ENCODE results near the gene GOLIM4. TPM values are rescaled to one million over a fixed set of nuclear protein-coding genes. Genes with fewer than 3 reads are reported as not detected.

Gene GOLIM4
- total RNA-seq, 3 donors from 2014 or later, result 2.3 to 4.0 (median 2.4) TPM

DNA sequence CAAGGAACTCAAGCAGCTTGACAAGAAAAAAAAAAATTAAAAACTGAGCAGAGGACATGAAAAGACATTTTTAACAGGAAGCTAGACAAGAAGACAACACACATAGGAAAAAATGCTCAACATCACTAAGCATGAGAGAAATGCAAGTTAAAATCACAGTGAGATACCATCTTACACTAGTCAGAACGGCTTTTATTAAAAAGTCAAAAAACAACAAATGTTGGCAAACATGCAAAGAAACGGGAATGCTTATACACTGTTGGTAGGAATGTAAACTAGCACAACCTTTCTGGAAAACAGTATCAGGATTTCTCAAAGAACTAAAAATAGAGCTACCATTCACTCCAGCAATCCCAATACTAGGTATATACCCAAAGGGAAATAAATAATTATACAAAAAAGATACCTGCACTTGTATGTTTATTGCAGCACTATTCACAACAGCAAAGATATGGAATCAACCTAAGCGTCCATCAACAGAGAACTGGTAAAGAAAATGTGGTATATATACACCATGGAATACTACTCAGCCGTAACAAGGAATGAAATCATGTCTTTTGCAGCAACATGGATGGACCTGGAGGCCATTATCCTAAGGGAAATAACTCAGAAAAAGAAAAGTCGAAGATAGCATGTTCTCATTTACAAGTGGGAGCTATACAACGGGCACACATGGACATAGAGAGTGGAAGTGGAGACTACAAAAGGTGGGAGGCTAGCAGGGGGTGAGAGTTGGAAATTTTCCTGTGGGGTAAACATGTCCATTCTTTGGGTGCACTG, 5.2 kb downstream of the GOLIM4 start:
- H3K27me3 Mint-ChIP-seq (ENCODE audit: low read depth), result peaks cover 24% of the 10 kb centered on the region
- no peaks in the 10 kb centered on the region for H3K9me3 Mint-ChIP-seq
- no peak overlapping the region for H3K4me3 Mint-ChIP-seq
- no peak for ATAC-seq
- H3K36me3 Mint-ChIP-seq (ENCODE audit: insufficient read depth), result no peaks in the 10 kb centered on the region
- H3K4me1 Mint-ChIP-seq (ENCODE audit: low read depth), result peaks cover 9% of the 10 kb centered on the region
- no peak for DNase-seq

DNA sequence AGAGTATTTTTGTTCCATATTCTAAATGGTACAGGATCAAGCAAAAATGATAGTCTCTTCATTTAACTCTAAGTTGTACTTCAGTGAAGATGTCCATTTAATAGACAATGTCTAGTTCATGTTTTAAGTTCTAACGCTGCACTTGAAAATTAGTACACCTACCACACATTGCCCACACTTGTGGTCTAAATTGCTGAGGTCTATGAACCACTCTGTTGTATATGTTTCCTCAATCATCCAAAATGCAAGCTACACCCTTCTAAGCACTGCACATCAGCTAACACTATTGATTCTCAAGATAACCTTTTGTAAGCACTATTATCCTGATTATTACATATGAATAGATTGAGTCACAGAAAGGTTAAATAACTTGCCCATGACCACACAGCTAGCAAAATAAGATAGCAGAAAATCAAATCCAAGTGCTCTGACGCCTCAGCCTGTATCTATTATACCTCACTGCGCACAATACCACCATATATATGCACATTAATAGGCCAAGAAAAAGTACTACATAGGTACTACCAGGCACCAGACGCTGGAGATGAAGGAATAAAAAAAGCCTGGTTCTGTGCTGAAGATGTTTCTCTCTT, 6.4 kb downstream of the GOLIM4 start:
- no peak for ATAC-seq

DNA sequence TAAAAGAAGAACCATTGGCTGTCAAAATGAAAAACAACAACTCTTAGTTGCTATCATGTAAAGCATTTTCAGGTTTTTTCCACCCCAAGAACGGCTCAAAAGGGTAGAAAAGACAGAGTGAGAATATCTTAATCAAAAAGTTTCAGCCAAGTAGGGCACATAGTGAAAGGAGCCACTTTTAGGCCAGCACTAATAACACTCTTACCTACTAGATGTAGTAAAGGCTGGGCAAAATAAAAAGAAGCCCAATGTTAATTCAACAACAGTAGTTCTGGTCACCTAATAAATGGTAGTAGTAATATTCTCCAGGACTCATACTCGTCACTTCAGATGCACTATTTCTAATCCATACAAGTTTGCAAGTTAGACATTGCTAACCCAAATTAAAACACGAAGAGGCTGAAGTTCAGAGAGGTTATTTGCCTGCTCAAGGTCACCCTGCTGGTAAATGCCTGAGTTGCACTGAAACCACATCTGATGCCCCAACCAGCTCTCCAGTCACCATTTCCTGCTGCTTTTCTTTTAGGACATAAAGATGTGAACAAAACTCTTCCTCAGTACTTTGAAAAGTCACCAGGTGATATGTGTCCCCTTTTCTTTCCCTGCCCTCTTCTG, 7.5 kb downstream of the GOLIM4 start:
- DNase-seq (no peak), ATAC-seq (no peak)
- no peaks in the 10 kb centered on the region for H3K9me3 Mint-ChIP-seq
- no peak overlapping the region for H3K4me3 Mint-ChIP-seq
- peaks cover 11% of the 10 kb centered on the region for H3K27me3 Mint-ChIP-seq (ENCODE audit: low read depth)
- H3K4me1 Mint-ChIP-seq (ENCODE audit: low read depth), result peaks cover 4% of the 10 kb centered on the region
- no peaks in the 10 kb centered on the region for H3K36me3 Mint-ChIP-seq (ENCODE audit: insufficient read depth)

More for the DNA sequence above, 6.4 kb downstream of the GOLIM4 start:
- Mint-ChIP-seq H3K9me3 (no peaks in the 10 kb centered on the region), H3K4me1 (ENCODE audit: low read depth) (peaks cover 4% of the 10 kb centered on the region), H3K36me3 (ENCODE audit: insufficient read depth) (no peaks in the 10 kb centered on the region), H3K4me3 (no peak overlapping the region), H3K27me3 (ENCODE audit: low read depth) (peaks cover 18% of the 10 kb centered on the region)
- no peak for DNase-seq

DNA sequence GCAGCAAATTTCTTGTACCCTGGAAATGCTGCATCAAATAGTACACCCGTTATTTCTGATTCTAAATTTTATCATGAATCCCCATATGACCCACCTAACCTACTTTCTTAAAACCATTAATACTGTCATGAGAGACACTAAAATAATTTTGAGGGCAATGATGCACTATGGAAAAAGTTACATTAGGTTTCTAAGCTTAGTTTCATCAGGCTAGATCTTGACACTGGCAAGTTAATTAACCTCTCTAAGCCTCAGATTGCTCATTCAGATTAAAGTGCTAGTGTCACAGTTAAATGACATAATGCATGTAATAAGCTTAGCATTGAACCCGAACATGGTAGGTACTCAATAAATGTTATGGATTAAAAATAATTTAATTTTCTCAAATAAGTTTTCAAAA, 8.2 kb downstream of the GOLIM4 start:
- Mint-ChIP-seq H3K27me3 (ENCODE audit: low read depth) (peaks cover 9% of the 10 kb centered on the region), H3K4me3 (no peak overlapping the region), H3K36me3 (ENCODE audit: insufficient read depth) (no peaks in the 10 kb centered on the region), H3K9me3 (no peaks in the 10 kb centered on the region), H3K4me1 (ENCODE audit: low read depth) (peaks cover 4% of the 10 kb centered on the region)
- DNase-seq (no peak), ATAC-seq (no peak)

DNA sequence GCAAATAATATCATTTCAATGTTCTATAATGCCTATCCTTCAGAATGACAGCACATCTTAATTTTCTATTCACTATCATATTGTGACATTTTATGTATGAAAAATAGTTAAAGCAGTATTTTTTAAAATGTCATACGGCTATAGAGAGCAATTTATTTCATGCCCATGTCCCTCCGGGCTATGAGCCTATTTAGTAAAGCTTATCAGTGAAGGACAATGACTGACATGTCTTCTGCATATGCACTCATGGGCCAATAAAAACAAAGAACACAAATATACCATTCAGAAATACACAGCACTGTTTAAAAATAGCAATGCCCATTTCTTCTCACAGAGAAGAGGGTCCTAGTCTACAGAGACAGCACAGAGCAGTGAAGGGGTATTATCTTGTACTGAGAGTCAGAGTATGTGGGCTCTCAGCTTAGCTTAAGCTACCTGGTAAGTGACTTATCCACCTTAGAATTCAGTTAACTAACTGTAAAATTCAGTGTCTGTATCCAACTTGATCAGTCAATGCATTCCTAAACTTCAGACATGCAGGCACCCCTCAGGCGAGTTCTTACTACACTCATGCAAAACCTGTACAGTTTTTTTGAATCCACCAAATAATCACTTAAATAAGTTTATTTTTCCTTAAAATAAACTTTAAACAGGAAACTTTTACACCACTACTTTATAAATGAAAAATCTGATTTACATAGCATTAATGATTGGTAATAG, 9.0 kb downstream of the GOLIM4 start:
- Mint-ChIP-seq H3K36me3 (ENCODE audit: insufficient read depth) (no peaks in the 10 kb centered on the region), H3K4me1 (ENCODE audit: low read depth) (peaks cover 4% of the 10 kb centered on the region), H3K4me3 (no peak overlapping the region), H3K9me3 (no peaks in the 10 kb centered on the region), H3K27me3 (ENCODE audit: low read depth) (peaks cover 8% of the 10 kb centered on the region)
- ATAC-seq (no peak), DNase-seq (no peak)

DNA sequence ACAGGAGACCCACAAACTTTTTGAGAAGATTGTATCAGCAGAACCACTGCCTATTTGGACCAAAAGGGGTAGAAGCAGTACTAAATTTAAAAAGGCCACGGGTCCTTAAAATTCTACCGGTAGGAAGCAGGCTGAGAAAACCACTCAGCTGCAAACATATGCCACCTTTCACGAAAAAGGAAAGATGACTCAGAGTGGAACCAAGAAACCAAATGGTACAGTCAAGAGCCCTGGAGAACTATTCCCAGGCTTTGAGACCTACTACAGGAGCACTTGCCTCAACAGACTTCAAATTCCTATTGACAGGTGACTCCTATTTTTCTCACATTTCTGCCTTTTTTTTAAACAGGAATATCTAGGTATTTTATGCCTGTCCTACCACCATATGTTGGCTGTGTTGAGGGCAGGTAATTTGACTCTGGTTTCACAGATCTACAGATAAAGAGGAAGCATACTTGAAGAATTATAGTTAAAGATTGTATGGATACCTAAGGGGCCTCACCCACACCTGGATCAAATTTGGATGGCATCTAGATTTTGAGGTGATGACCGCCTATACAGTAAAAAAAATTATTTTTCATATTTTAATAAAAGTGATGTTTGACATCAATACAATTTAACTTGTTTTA, 10.1 kb downstream of the GOLIM4 start:
- H3K36me3 Mint-ChIP-seq (ENCODE audit: insufficient read depth), result no peaks in the 10 kb centered on the region
- ATAC-seq (no peak), DNase-seq (no peak)
- H3K9me3 Mint-ChIP-seq, result no peaks in the 10 kb centered on the region
- no peak overlapping the region for H3K4me3 Mint-ChIP-seq
- H3K4me1 Mint-ChIP-seq (ENCODE audit: low read depth), result peaks cover 4% of the 10 kb centered on the region
- H3K27me3 Mint-ChIP-seq (ENCODE audit: low read depth), result peaks cover 4% of the 10 kb centered on the region

DNA sequence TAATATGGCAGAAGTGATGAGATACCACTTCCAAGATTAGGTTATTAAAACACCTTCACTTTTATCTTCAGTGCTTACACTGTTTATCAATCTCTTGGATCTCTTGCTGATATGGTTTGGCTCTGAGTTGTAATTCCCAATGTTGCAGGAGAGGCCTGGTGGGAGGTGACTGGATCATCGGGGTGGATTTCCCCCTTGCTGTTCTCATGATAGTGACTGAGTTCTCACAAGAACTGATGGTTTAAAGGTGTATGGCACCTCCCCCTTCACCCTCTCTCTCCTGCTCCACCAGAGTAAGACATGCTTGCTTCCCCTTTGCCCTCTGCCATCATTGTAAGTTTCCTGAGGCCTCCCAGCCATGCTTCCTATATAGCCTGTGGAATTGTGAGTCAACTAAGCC, 11.8 kb downstream of the GOLIM4 start:
- Mint-ChIP-seq H3K36me3 (ENCODE audit: insufficient read depth) (no peaks in the 10 kb centered on the region), H3K4me1 (ENCODE audit: low read depth) (peaks cover 4% of the 10 kb centered on the region), H3K9me3 (no peaks in the 10 kb centered on the region), H3K27me3 (ENCODE audit: low read depth) (no peaks in the 10 kb centered on the region), H3K4me3 (no peak overlapping the region)
- no peak for ATAC-seq
- DNase-seq, result no peak

DNA sequence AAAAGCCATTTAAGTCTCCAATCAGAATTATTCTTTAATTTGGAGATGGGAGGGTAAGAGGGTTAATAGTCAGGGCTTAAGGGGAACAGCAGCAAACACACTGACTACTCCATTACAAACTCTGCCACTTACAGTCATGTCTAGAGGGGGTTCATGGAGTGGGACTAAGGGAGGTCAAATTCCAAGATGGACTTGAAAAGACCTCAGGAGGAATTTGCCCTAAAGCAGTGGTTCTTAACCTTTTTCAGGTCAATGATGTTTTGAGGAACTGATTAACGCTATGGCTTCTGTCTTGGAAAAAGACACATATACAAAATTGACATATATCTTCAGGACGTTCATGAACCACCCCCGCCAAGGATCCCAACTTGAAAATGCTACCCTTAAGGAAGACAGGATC, 13.9 kb downstream of the GOLIM4 start:
- no peaks in the 10 kb centered on the region for H3K4me1 Mint-ChIP-seq (ENCODE audit: low read depth)
- no peaks in the 10 kb centered on the region for H3K27me3 Mint-ChIP-seq (ENCODE audit: low read depth)
- no peaks in the 10 kb centered on the region for H3K36me3 Mint-ChIP-seq (ENCODE audit: insufficient read depth)
- no peaks in the 10 kb centered on the region for H3K9me3 Mint-ChIP-seq
- H3K4me3 Mint-ChIP-seq, result no peak overlapping the region
- DNase-seq (no peak), ATAC-seq (no peak)

DNA sequence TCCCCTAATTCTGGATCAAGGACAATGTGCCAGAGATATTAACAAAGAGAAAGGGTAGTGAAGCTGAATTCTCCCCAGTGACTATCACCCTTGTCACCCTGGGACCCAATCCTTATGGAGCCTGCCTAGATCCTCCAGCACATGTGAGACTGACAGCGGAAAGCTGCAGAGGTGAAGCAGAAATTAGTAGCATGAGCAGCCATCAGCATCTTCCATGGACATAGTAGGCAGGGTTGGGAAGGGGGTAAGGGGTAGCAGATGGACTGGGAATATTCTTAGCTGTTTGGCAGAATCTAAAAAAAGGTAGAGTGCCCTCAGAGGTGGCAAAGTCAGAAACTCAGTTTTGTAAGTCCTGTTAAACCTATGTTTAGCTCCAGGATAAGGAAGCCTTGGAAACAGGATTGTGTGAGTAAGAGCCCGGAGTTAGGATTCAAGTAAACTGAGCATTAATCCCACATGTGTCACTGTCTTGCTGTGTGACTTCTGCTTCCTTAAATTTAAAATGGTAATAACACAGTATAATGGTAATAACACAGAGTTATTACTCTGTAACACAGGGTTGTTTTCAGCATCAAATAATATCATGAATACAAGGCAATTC, 14.5 kb downstream of the GOLIM4 start:
- H3K27me3 Mint-ChIP-seq (ENCODE audit: low read depth), result no peaks in the 10 kb centered on the region
- DNase-seq, result no peak
- no peak for ATAC-seq
- no peaks in the 10 kb centered on the region for H3K9me3 Mint-ChIP-seq
- H3K4me1 Mint-ChIP-seq (ENCODE audit: low read depth), result no peaks in the 10 kb centered on the region
- H3K4me3 Mint-ChIP-seq, result no peak overlapping the region
- no peaks in the 10 kb centered on the region for H3K36me3 Mint-ChIP-seq (ENCODE audit: insufficient read depth)

DNA sequence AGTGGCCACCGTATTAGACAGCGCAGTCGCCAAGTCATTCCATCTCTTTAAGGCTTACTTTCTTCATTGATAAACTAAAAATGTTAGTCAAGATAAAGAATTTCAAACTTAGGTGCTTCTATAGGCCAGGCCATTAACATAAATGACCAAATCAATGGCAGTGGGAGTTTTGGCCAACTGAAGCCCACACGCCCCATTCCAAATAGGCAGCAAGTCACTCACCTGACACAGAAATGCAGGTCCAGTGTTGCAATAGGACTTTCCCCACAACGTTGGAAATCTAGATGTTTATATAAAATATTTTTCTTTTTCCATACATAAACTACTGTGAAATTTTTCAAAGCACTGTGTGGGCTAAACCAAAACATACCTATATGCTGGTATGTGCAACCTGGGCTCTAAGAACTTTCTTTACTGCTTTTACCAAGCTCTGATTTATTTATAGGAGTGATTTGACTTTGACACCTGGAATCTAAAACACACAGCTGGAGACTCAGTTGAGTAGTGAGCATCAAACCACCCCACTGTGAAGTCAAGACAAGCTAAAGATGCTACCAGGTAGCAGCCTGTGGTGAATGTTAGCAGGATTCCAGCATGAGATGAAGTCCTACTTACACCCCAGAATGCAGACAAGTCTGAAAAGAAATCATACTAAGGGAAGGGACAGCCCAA, 15.1 kb downstream of the GOLIM4 start:
- DNase-seq, result no peak
- H3K4me3 Mint-ChIP-seq, result no peak overlapping the region
- H3K4me1 Mint-ChIP-seq (ENCODE audit: low read depth), result no peaks in the 10 kb centered on the region
- H3K27me3 Mint-ChIP-seq (ENCODE audit: low read depth), result no peaks in the 10 kb centered on the region
- H3K36me3 Mint-ChIP-seq (ENCODE audit: insufficient read depth), result no peaks in the 10 kb centered on the region
- ATAC-seq, result no peak
- H3K9me3 Mint-ChIP-seq, result no peaks in the 10 kb centered on the region

DNA sequence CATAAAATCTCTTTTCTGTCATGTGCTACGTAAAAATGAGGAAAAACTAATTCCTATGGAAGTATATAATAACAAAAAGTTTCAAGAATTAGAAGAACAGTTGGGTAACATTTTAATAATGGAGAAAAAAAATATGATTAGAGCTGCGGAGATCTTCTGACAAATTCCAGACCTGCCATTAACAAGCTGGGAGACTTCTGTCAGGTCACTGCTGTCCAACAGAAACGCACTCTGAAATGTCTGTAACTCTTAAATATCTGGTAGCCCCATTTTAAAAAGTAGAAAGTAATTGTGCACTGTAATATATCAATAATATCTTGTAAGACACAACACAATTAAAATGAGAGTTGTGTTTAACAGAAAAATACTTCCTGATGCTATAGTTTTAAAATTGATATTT, 15.7 kb downstream of the GOLIM4 start:
- Mint-ChIP-seq H3K36me3 (ENCODE audit: insufficient read depth) (no peaks in the 10 kb centered on the region), H3K9me3 (no peaks in the 10 kb centered on the region), H3K4me3 (no peak overlapping the region), H3K27me3 (ENCODE audit: low read depth) (no peaks in the 10 kb centered on the region), H3K4me1 (ENCODE audit: low read depth) (no peaks in the 10 kb centered on the region)
- DNase-seq (no peak), ATAC-seq (no peak)

DNA sequence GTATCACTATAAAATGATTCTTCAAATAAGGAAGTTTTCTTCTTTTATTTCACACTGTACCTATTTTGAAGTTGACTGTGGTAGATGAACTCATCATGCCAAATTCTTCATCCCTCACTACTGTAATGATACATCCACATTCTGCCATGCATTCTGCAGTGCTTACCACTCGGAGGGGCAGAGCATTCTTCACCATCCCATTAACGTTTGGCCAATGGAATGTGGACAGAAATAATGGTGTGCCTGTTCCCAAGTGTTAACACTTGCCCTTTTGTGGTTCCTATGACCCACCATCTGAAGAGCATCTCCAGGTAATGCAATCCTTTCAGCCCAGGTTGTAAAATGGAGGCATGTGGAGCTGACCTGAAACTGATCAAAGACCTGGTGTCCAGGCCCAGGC, 18.6 kb downstream of the GOLIM4 start:
- no peaks in the 10 kb centered on the region for H3K36me3 Mint-ChIP-seq (ENCODE audit: insufficient read depth)
- no peak for DNase-seq
- no peaks in the 10 kb centered on the region for H3K9me3 Mint-ChIP-seq
- H3K4me3 Mint-ChIP-seq, result no peak overlapping the region
- no peaks in the 10 kb centered on the region for H3K27me3 Mint-ChIP-seq (ENCODE audit: low read depth)
- H3K4me1 Mint-ChIP-seq (ENCODE audit: low read depth), result no peaks in the 10 kb centered on the region
- no peak for ATAC-seq

DNA sequence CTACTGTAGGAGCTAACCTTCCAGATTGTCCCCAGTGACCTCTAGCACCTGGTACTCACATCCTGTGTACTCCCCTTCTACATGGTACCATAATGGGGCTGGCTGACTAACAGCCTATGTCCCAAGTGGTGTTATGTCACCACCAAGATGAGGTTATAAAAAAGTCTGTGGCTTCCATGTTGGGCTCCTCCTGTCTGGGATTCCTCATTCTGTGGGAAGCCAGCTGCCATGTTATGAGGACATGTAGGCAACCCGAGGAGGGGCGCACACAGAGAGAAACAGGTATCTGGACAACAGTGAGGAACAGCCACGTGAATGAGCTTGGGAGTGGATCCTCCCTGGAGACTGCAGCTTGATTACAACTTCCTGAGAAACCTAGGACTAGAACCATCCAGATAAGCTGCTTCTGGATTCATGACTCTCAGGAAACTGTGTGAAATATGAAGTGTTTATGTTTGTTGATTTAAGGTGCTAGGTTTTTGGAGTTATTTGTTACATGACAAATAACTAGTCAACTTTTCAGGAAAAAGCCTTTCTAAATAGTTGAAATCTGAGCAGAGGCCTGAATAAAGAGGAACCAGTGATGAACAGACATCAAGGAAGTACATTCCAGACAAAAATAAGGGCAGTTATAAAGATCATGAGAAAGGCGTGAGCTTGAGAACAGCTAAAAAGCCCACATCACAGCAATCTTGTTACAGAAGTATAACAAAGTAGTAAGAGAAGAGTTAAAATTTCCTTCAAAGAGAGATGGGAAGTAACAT, 21.7 kb downstream of the GOLIM4 start:
- no peak for ATAC-seq
- Mint-ChIP-seq H3K9me3 (no peaks in the 10 kb centered on the region), H3K27me3 (ENCODE audit: low read depth) (no peaks in the 10 kb centered on the region), H3K4me1 (ENCODE audit: low read depth) (no peaks in the 10 kb centered on the region), H3K36me3 (ENCODE audit: insufficient read depth) (no peaks in the 10 kb centered on the region), H3K4me3 (no peak overlapping the region)
- no peak for DNase-seq
